Stimulated activated naive CD8-positive, alpha-beta T cell treated with anti-CD3 and anti-CD28 coated beads, Interleukin-15, amount 100 ng/mL, for 72 hours (primary cell): ENCODE results near the gene CMIP.

Experiments
- ATAC-seq: fragments of 150-1000 bp; cut with Tn5 transposase; 2 replicates; pipeline ENCODE4 v1.10.0; 2021; ENCODE audit warnings: mild to moderate bottlenecking, moderate library complexity
- DNase-seq, 2 donors: peaks; one replicate each; pipeline ENCODE4 v3.0.0; 2021 to 2022
- H3K27ac Mint-ChIP-seq, 2 donors: one replicate each; pipeline ENCODE4 v1.8.0; 2022; ENCODE audit warnings: mild to moderate bottlenecking in 2 of 2, mixed read lengths in 2 of 2, moderate library complexity in 2 of 2
- H3K27me3 Mint-ChIP-seq: one replicate; pipeline ENCODE4 v1.8.0; 2022; ENCODE audit warnings: mixed read lengths
- H3K4me1 Mint-ChIP-seq: one replicate; pipeline ENCODE4 v1.8.0; 2022; ENCODE audit warnings: mild to moderate bottlenecking, mixed read lengths
- H3K4me3 Mint-ChIP-seq, 2 donors: one replicate each; pipeline ENCODE4 v1.8.0; 2022; ENCODE audit warnings: mild to moderate bottlenecking in 2 of 2, mixed read lengths in 2 of 2, moderate library complexity in 1 of 2
- H3K9me3 Mint-ChIP-seq, 2 donors: one replicate each; pipeline ENCODE4 v1.8.0; 2022; ENCODE audit warnings: mixed read lengths in 2 of 2

CMIP gene

GRCh38 chr16:81542609-81543570 is 98.3 kb downstream of the CMIP start:
- H3K4me1 Mint-ChIP-seq = peaks cover 50% of the 10 kb centered on the region
- DNase-seq (no peak), ATAC-seq (no peak)
- no peak overlapping the region for H3K4me3 Mint-ChIP-seq
- H3K9me3 Mint-ChIP-seq = no peaks in the 10 kb centered on the region
- no peak overlapping the region for H3K27ac Mint-ChIP-seq
- no peaks in the 10 kb centered on the region for H3K27me3 Mint-ChIP-seq

GRCh38 chr16:81543571-81543970 is 99.0 kb downstream of the CMIP start:
- no peak for ATAC-seq
- Mint-ChIP-seq H3K4me1 (peaks cover 51% of the 10 kb centered on the region), H3K27ac (no peak overlapping the region), H3K9me3 (no peaks in the 10 kb centered on the region), H3K27me3 (no peaks in the 10 kb centered on the region), H3K4me3 (no peak overlapping the region)
- no peak for DNase-seq

- no peak overlapping the region for H3K27ac Mint-ChIP-seq
- peaks cover 58% of the 10 kb centered on the region for H3K4me1 Mint-ChIP-seq
- no peak overlapping the region for H3K4me3 Mint-ChIP-seq
- no peak for DNase-seq
- H3K9me3 Mint-ChIP-seq = no peaks in the 10 kb centered on the region
- ATAC-seq = no peak
- no peaks in the 10 kb centered on the region for H3K27me3 Mint-ChIP-seq
Measured at GRCh38 chr16:81544261-81544660, 99.7 kb downstream of the CMIP start.

- DNase-seq = no peak
Measured at GRCh38 chr16:81544700-81545271, 100.2 kb downstream of the CMIP start.

GRCh38 chr16:81545470-81546250 is 101.1 kb downstream of the CMIP start:
- H3K4me3 Mint-ChIP-seq = no peak overlapping the region
- ATAC-seq (no peak), DNase-seq (no peak)
- H3K4me1 Mint-ChIP-seq = peaks cover 72% of the 10 kb centered on the region
- H3K27ac Mint-ChIP-seq = peak overlapping the region in 1 of 2 donors; percentile 59
- H3K9me3 Mint-ChIP-seq = no peaks in the 10 kb centered on the region
- no peaks in the 10 kb centered on the region for H3K27me3 Mint-ChIP-seq

More at GRCh38 chr16:81544700-81545271, 100.2 kb downstream of the CMIP start:
- no peak overlapping the region for H3K4me3 Mint-ChIP-seq
- no peak for ATAC-seq
- H3K9me3 Mint-ChIP-seq = no peaks in the 10 kb centered on the region
- no peak overlapping the region for H3K27ac Mint-ChIP-seq
- H3K27me3 Mint-ChIP-seq = no peaks in the 10 kb centered on the region
- H3K4me1 Mint-ChIP-seq = peaks cover 63% of the 10 kb centered on the region

GRCh38 chr16:81546781-81547180 is 102.2 kb downstream of the CMIP start:
- Mint-ChIP-seq H3K27me3 (no peaks in the 10 kb centered on the region), H3K4me3 (no peak overlapping the region), H3K27ac (peak overlapping the region in 1 of 2 donors; percentile 85), H3K9me3 (no peaks in the 10 kb centered on the region), H3K4me1 (peaks cover 83% of the 10 kb centered on the region)
- DNase-seq (no peak), ATAC-seq (no peak)

GRCh38 chr16:81547194-81547938 is 102.8 kb downstream of the CMIP start:
- Mint-ChIP-seq H3K9me3 (no peaks in the 10 kb centered on the region), H3K4me3 (no peak overlapping the region), H3K27ac (no peak overlapping the region), H3K27me3 (no peaks in the 10 kb centered on the region), H3K4me1 (peaks cover 83% of the 10 kb centered on the region)
- no peak for DNase-seq
- ATAC-seq = no peak

- Mint-ChIP-seq H3K4me3 (no peak overlapping the region), H3K9me3 (no peaks in the 10 kb centered on the region), H3K4me1 (peaks cover 83% of the 10 kb centered on the region), H3K27me3 (no peaks in the 10 kb centered on the region), H3K27ac (no peak overlapping the region)
- no peak for ATAC-seq
- DNase-seq = no peak
Measured at GRCh38 chr16:81547939-81548216, 103.3 kb downstream of the CMIP start.

- Mint-ChIP-seq H3K27me3 (no peaks in the 10 kb centered on the region), H3K4me3 (no peak overlapping the region), H3K27ac (no peak overlapping the region), H3K4me1 (peaks cover 85% of the 10 kb centered on the region), H3K9me3 (no peaks in the 10 kb centered on the region)
- DNase-seq (no peak), ATAC-seq (no peak)
Measured at GRCh38 chr16:81548551-81548875, 103.9 kb downstream of the CMIP start.

GRCh38 chr16:81548876-81549546 is 104.4 kb downstream of the CMIP start:
- ATAC-seq = no peak
- Mint-ChIP-seq H3K27me3 (no peaks in the 10 kb centered on the region), H3K9me3 (no peaks in the 10 kb centered on the region), H3K27ac (no peak overlapping the region), H3K4me1 (peaks cover 85% of the 10 kb centered on the region), H3K4me3 (no peak overlapping the region)
- DNase-seq = no peak

GRCh38 chr16:81549547-81550431 is 105.2 kb downstream of the CMIP start:
- no peak overlapping the region for H3K4me3 Mint-ChIP-seq
- no peaks in the 10 kb centered on the region for H3K27me3 Mint-ChIP-seq
- no peak for DNase-seq
- no peak overlapping the region for H3K27ac Mint-ChIP-seq
- no peak for ATAC-seq
- H3K4me1 Mint-ChIP-seq = peaks cover 85% of the 10 kb centered on the region
- no peaks in the 10 kb centered on the region for H3K9me3 Mint-ChIP-seq

GRCh38 chr16:81550432-81550808 is 105.8 kb downstream of the CMIP start:
- no peaks in the 10 kb centered on the region for H3K27me3 Mint-ChIP-seq
- ATAC-seq (no peak), DNase-seq (no peak)
- peaks cover 83% of the 10 kb centered on the region for H3K4me1 Mint-ChIP-seq
- H3K27ac Mint-ChIP-seq = peak overlapping the region in 1 of 2 donors; percentile 94
- peak overlapping the region in 1 of 2 donors; percentile 26 for H3K4me3 Mint-ChIP-seq
- H3K9me3 Mint-ChIP-seq = no peaks in the 10 kb centered on the region

GRCh38 chr16:81551151-81551808 is 106.7 kb downstream of the CMIP start:
- Mint-ChIP-seq H3K27ac (peak overlapping the region; percentile 59 to 94), H3K4me1 (peaks cover 83% of the 10 kb centered on the region), H3K4me3 (peak overlapping the region; percentile 20 to 55), H3K9me3 (no peaks in the 10 kb centered on the region), H3K27me3 (no peaks in the 10 kb centered on the region)
- DNase-seq (no peak), ATAC-seq (peak; percentile 76)

GRCh38 chr16:81551821-81552304 is 107.3 kb downstream of the CMIP start:
- H3K27me3 Mint-ChIP-seq = no peaks in the 10 kb centered on the region
- no peaks in the 10 kb centered on the region for H3K9me3 Mint-ChIP-seq
- ATAC-seq = peak; percentile 22
- H3K27ac Mint-ChIP-seq = peak overlapping the region in 1 of 2 donors; percentile 19
- no peak overlapping the region for H3K4me3 Mint-ChIP-seq
- peaks cover 86% of the 10 kb centered on the region for H3K4me1 Mint-ChIP-seq
- DNase-seq = no peak
